ENCODE measurements around the gene OR8D4. TPM values are rescaled to one million over a fixed set of nuclear protein-coding genes. Genes with fewer than 3 reads are reported as not detected.

Gene OR8D4
- total RNA-seq, 1 experiment from 2014 or later = not detected

GRCh38 chr11:123956752-123957151 lies 54.8 kb downstream of the OR8D4 start:
- peaks cover 10 to 25% of the 10 kb centered on the region in 2 experiments for H3K9me3 Mint-ChIP-seq
- H2AK5ac ChIP-seq (ENCODE audit: insufficient read length, low read length) = no peak overlapping the region

More at GRCh38 chr11:123956752-123957151, 54.8 kb downstream of the OR8D4 start:
- H3K79me2 ChIP-seq (ENCODE audit: insufficient read depth, low read length) = no peaks in the 10 kb centered on the region
- no peaks in the 10 kb centered on the region for H3K23me2 ChIP-seq (ENCODE audit: insufficient read length, low read depth, low read length, poor library complexity, severe bottlenecking)
- no peaks in the 10 kb centered on the region for H4K20me1 ChIP-seq (ENCODE audit: control insufficient read depth, insufficient read depth, insufficient read length)
- H2BK5ac ChIP-seq (ENCODE audit: insufficient read length, low read length) = no peak overlapping the region
- H4K5ac ChIP-seq (ENCODE audit: insufficient read length, low read depth, low read length) = no peak overlapping the region
- H3K27me3 ChIP-seq (ENCODE audit: insufficient read depth, low read length) = no peaks in the 10 kb centered on the region
- H3K9ac ChIP-seq (ENCODE audit: extremely low read depth, insufficient read length, low read length) = no peak overlapping the region
- H2BK12ac ChIP-seq (ENCODE audit: insufficient read length, low read depth, low read length) = no peak overlapping the region
- no peaks in the 10 kb centered on the region for H3K4me1 Mint-ChIP-seq
- no peak overlapping the region for H4K8ac ChIP-seq (replicated peaks; ENCODE audit: insufficient read length, low read depth, low read length)
- no peak overlapping the region for H3K14ac ChIP-seq (ENCODE audit: insufficient read depth, low read length)
- no peak overlapping the region for H3K23ac ChIP-seq (ENCODE audit: insufficient read length, low read depth, low read length)
- H3T11ph ChIP-seq (ENCODE audit: low read length) = no peak overlapping the region
- no peak overlapping the region for H3K4me3 Mint-ChIP-seq
- H3K27ac Mint-ChIP-seq = no peak overlapping the region
- no peaks in the 10 kb centered on the region; the same call in 1 of the 2 replicates for H3K27me3 Mint-ChIP-seq (ENCODE audit: low read depth)
- H2BK20ac ChIP-seq (ENCODE audit: low read depth, low read length, poor library complexity, severe bottlenecking) = no peak overlapping the region
- no peak overlapping the region for H3K27ac ChIP-seq (ENCODE audit: insufficient read length, low read depth, low read length)
- H3K18ac ChIP-seq (ENCODE audit: insufficient read length, low read depth, low read length) = no peak overlapping the region
- no peak overlapping the region for H3K4me2 ChIP-seq (ENCODE audit: insufficient read depth, insufficient read length, low read length)
- H2BK120ac ChIP-seq (ENCODE audit: low read depth, low read length, poor library complexity, severe bottlenecking) = no peak overlapping the region
- H3K4me1 ChIP-seq (ENCODE audit: insufficient read depth, low read length) = no peaks in the 10 kb centered on the region
- no peak overlapping the region for H3K4ac ChIP-seq (ENCODE audit: low read depth, low read length)
- TF ChIP-seq CTCF (conservative IDR thresholded peaks at IDR 0.05) = no peak
- H2AFZ ChIP-seq (ENCODE audit: low read length) = no peak overlapping the region
- no peak for DNase-seq
- no peak overlapping the region for H4K91ac ChIP-seq (ENCODE audit: insufficient read length, low read depth, low read length)
- H3K56ac ChIP-seq (ENCODE audit: insufficient read length, low read depth, low read length) = no peak overlapping the region
- H3K79me1 ChIP-seq (ENCODE audit: insufficient read depth, low read depth, low read length, poor library complexity, severe bottlenecking) = no peaks in the 10 kb centered on the region
- H2BK15ac ChIP-seq (ENCODE audit: low read depth, low read length) = no peak overlapping the region
- no peaks in the 10 kb centered on the region for H3K9me3 ChIP-seq (ENCODE audit: control insufficient read depth, low read depth, low read length)
- H3K36me3 Mint-ChIP-seq (ENCODE audit: insufficient read depth in 1 of 3, low read depth in 3 of 3) = peaks cover 0 to 21% (median 2%) of the 10 kb centered on the region in 3 experiments; a peak in 2 of 7 replicates

Other genes with a start within 250 kb of the OR8D4 start
- 0.64 and 0.77 TPM in 2 replicates for gene SCN3B, start 247.5 kb upstream of the OR8D4 start, total RNA-seq (2021)
- 46.5 and 49.2 TPM in 2 replicates for gene ZNF202, start 160.5 kb upstream of the OR8D4 start, total RNA-seq (2021)
- not detected in 2 replicates for gene OR6X1, start 147.6 kb upstream of the OR8D4 start, total RNA-seq (2021)
- gene OR6M1, start 95.8 kb upstream of the OR8D4 start, total RNA-seq (2021) = not detected in 2 replicates
- gene TMEM225, start 16.5 kb upstream of the OR8D4 start, total RNA-seq (2021) = not detected in 2 replicates
- gene OR4D5, start 37.5 kb downstream of the OR8D4 start, total RNA-seq (2021) = not detected in 2 replicates
- gene OR6T1, start 41.7 kb downstream of the OR8D4 start, total RNA-seq (2021) = not detected in 2 replicates
- gene OR10S1, start 75.6 kb downstream of the OR8D4 start, total RNA-seq (2021) = not detected in 2 replicates
- not detected in 2 replicates for gene OR10G6, start 93.0 kb downstream of the OR8D4 start, total RNA-seq (2021)
- gene OR10G4, start 110.8 kb downstream of the OR8D4 start, total RNA-seq (2021) = 0.07 TPM in 1 of 2 replicates, not detected in the other
- gene OR10G9, start 120.8 kb downstream of the OR8D4 start, total RNA-seq (2021) = not detected in 2 replicates
- not detected in 2 replicates for gene OR10G8, start 124.6 kb downstream of the OR8D4 start, total RNA-seq (2021)
- gene OR10G7, start 139.2 kb downstream of the OR8D4 start, total RNA-seq (2021) = not detected in 2 replicates
- gene VWA5A, start 213.3 kb downstream of the OR8D4 start, total RNA-seq (2021) = 15.6 and 16.5 TPM in 2 replicates

Data from H9 (cell line).